Glutamatergic neuron (in vitro differentiated cells): Measurements from ENCODE around the gene ZNF160. TPM values are rescaled to one million over a fixed set of nuclear protein-coding genes. Genes with fewer than 3 reads are reported as not detected.
"Not testable (repeated sequence)": the region's sequence is repeated elsewhere in the genome, so short reads cannot be mapped to it uniquely, and the experiment has no call there.

Source experiments
- DNase-seq: peaks from one replicate; pipeline ENCODE4 v3.0.0; 2022
- H3K27ac Mint-ChIP-seq: one replicate; pipeline ENCODE4 v1.8.0; 2020; ENCODE audit warnings: mild to moderate bottlenecking, mixed read lengths, inconsistent platforms; ENCODE audit not compliant: unreplicated experiment
- H3K27me3 Mint-ChIP-seq: one replicate; pipeline ENCODE4 v1.8.0; 2020; ENCODE audit warnings: mild to moderate bottlenecking, moderate library complexity, mixed read lengths, inconsistent platforms; ENCODE audit not compliant: unreplicated experiment
- H3K36me3 Mint-ChIP-seq: one replicate; pipeline ENCODE4 v1.8.0; 2020; ENCODE audit warnings: mild to moderate bottlenecking, mixed read lengths, inconsistent platforms; ENCODE audit not compliant: unreplicated experiment
- H3K4me1 Mint-ChIP-seq: one replicate; pipeline ENCODE4 v1.8.0; 2020; ENCODE audit warnings: mild to moderate bottlenecking, low read depth, mixed read lengths, inconsistent platforms; ENCODE audit not compliant: unreplicated experiment
- H3K4me3 Mint-ChIP-seq: one replicate; pipeline ENCODE4 v1.8.0; 2020; ENCODE audit warnings: mild to moderate bottlenecking, mixed read lengths, inconsistent platforms; ENCODE audit not compliant: unreplicated experiment
- H3K9me3 Mint-ChIP-seq: one replicate; pipeline ENCODE4 v1.8.0; 2020; ENCODE audit warnings: mild to moderate bottlenecking, moderate library complexity, mixed read lengths, inconsistent platforms; ENCODE audit not compliant: unreplicated experiment
- CTCF ChIP-seq: fragments of 200-600 bp; sonication (generic); IDR thresholded peaks from one replicate; pipeline ENCODE4 v1.5.0; 2021; ENCODE audit not compliant: partially characterized antibody, unreplicated experiment
- total RNA-seq: library from RNA; stranded (reverse); fragmentation: NEBNext Ultra II Directional; extraction: Animal tissue kit (Norgen Biotek cat#: 25700); gene quantifications from one replicate; pipeline ENCODE4 v1.2.1, GENCODE V29; 2021; ENCODE audit not compliant: unreplicated experiment

ZNF160 gene
- total RNA-seq, 1 donor from 2014 or later: 127 TPM

- TF ChIP-seq CTCF: no peak
- H3K27ac Mint-ChIP-seq: no peak overlapping the region
- H3K4me3 Mint-ChIP-seq: peak overlapping the region; percentile 83
These were observed 65.8 kb downstream of the ZNF160 start for GRCh38 chr19:53037101-53038097.

GRCh38 chr19:53034948-53035675, 68.1 kb downstream of the ZNF160 start:
- no peak for TF ChIP-seq CTCF
- Mint-ChIP-seq H3K36me3 (peaks cover 13% of the 10 kb centered on the region), H3K4me3 (no peak overlapping the region), H3K27me3 (peaks cover 12% of the 10 kb centered on the region), H3K9me3 (peaks cover 15% of the 10 kb centered on the region), H3K4me1 (no peaks in the 10 kb centered on the region), H3K27ac (no peak overlapping the region)
- DNase-seq: no peak

More at GRCh38 chr19:53037101-53038097, 65.8 kb downstream of the ZNF160 start:
- H3K36me3 Mint-ChIP-seq: peaks cover 18% of the 10 kb centered on the region
- no peaks in the 10 kb centered on the region for H3K4me1 Mint-ChIP-seq
- DNase-seq: peak; percentile 76
- H3K9me3 Mint-ChIP-seq: peaks cover 15% of the 10 kb centered on the region
- peaks cover 14% of the 10 kb centered on the region for H3K27me3 Mint-ChIP-seq

- DNase-seq: no peak
- H3K4me3 Mint-ChIP-seq: no peak overlapping the region
- peaks cover 12% of the 10 kb centered on the region for H3K27me3 Mint-ChIP-seq
- H3K9me3 Mint-ChIP-seq: peaks cover 17% of the 10 kb centered on the region
- H3K27ac Mint-ChIP-seq: no peak overlapping the region
- H3K36me3 Mint-ChIP-seq: peaks cover 11% of the 10 kb centered on the region
- TF ChIP-seq CTCF: no peak
- no peaks in the 10 kb centered on the region for H3K4me1 Mint-ChIP-seq
These were observed 69.2 kb downstream of the ZNF160 start for GRCh38 chr19:53034054-53034453.

- not testable (repeated sequence) for H3K4me1 Mint-ChIP-seq, H3K27me3 Mint-ChIP-seq, H3K9me3 Mint-ChIP-seq, H3K36me3 Mint-ChIP-seq
- Mint-ChIP-seq H3K4me3 (peak overlapping the region; percentile 53), H3K27ac (peak overlapping the region; percentile 88)
- DNase-seq: peak; percentile 21
These were observed 74.9 kb downstream of the ZNF160 start for GRCh38 chr19:53028306-53028705.

- no peak overlapping the region for H3K27ac Mint-ChIP-seq
- no peaks in the 10 kb centered on the region for H3K4me1 Mint-ChIP-seq
- peaks cover 9% of the 10 kb centered on the region for H3K36me3 Mint-ChIP-seq
- H3K4me3 Mint-ChIP-seq: no peak overlapping the region
- H3K9me3 Mint-ChIP-seq: peaks cover 4% of the 10 kb centered on the region
- no peaks in the 10 kb centered on the region for H3K27me3 Mint-ChIP-seq
- TF ChIP-seq CTCF: no peak
- no peak for DNase-seq
These were observed 83.5 kb downstream of the ZNF160 start for GRCh38 chr19:53019684-53020083.

Other genes with a start within 250 kb of the ZNF160 start
- 44.6 TPM for gene ZNF468, start 245.8 kb downstream of the ZNF160 start, total RNA-seq
- 57.6 TPM for gene ZNF320, start 205.8 kb downstream of the ZNF160 start, total RNA-seq
- 3.8 TPM for gene ZNF888, start 180.0 kb downstream of the ZNF160 start, total RNA-seq
- gene ZNF816, start 140.5 kb downstream of the ZNF160 start, total RNA-seq: 11.9 TPM
- not detected for gene ERVV-1, start 89.5 kb downstream of the ZNF160 start, total RNA-seq
- not detected for gene ERVV-2, start 58.7 kb downstream of the ZNF160 start, total RNA-seq
- 12.7 TPM for gene ZNF415, start 29.5 kb upstream of the ZNF160 start, total RNA-seq
- gene ZNF347, start 55.6 kb upstream of the ZNF160 start, total RNA-seq: 11.1 TPM
- gene ZNF665, start 89.9 kb upstream of the ZNF160 start, total RNA-seq: 1.1 TPM
- gene ZNF677, start 151.5 kb upstream of the ZNF160 start, total RNA-seq: 63.0 TPM
- not detected for gene VN1R2, start 154.9 kb upstream of the ZNF160 start, total RNA-seq
- not detected for gene VN1R4, start 164.3 kb upstream of the ZNF160 start, total RNA-seq
- gene ZNF845, start 230.3 kb upstream of the ZNF160 start, total RNA-seq: 8.5 TPM